Epithelial cell of proximal tubule (primary cell): ENCODE data around the gene SDF4. TPM values are rescaled to one million over a fixed set of nuclear protein-coding genes. Genes with fewer than 3 reads are reported as not detected.

Source experiments
- DNase-seq: peaks from one replicate; pipeline ENCODE4 v3.0.0-alpha.2; 2011; ENCODE audit warnings: low read depth
- H3K4me3 ChIP-seq: 2 replicates; pipeline ENCODE4 v1.5.1; 2011; ENCODE audit warnings: low read depth, mild to moderate bottlenecking, low read length
- total RNA-seq: library from RNA; depleted of rRNA; stranded (reverse); fragments of >200 nt; gene quantifications from 2 replicates; pipeline ENCODE4 v1.2.3, GENCODE V29; 2015
- TF ChIP-seq, protein P1 (sequence below): conservative IDR thresholded peaks from 2 replicates; pipeline ENCODE4 v1.5.1; 2012; ENCODE audit warnings: low read depth, mild to moderate bottlenecking, low read length

SDF4 gene
- total RNA-seq, 1 donor from 2014 or later, result 149 TPM

DNA sequence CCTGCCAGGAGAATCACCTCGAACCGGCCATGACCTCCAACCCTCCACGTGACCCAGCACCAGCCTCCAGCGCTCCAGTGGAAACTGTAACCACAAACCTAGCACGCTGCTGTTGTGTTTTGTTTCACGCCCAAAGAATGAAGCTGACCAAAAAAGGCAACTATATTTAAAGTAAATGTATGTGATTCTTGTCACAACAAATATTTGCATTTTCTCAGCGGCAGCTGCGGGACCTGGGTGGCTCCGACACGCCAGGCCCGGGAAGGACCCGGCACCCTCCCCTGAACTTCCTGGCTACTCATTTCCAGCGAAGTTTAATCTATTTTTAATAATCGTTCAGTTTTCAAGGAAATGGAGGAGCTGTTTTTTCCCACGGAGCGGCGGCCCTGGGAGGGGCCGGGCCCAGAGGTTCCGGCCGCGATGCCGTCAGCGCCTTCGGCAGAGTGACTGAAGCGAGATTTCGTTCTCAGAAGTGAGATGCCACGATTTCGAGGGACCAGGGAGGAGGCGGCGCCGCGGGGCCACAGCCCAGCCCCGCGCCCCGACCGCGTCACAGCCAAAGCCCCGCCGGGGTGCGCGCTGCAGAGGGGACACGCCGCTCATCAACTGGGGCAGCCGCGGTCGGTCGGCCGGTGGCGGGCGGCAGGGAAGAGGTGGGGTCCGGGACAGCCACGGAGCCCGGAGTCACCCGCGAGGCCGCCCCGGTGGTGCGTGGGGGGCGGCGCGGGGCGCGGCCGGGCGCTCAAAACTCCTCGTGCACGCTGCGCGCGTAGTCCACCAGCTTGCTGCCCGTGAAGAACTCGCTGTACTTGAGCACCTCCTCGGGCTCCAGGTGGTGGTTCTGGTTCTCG lies 14.8 kb downstream of the SDF4 start:
- H3K4me3 ChIP-seq, result no peak overlapping the region
- no peak for DNase-seq
- TF ChIP-seq, protein P1, sequence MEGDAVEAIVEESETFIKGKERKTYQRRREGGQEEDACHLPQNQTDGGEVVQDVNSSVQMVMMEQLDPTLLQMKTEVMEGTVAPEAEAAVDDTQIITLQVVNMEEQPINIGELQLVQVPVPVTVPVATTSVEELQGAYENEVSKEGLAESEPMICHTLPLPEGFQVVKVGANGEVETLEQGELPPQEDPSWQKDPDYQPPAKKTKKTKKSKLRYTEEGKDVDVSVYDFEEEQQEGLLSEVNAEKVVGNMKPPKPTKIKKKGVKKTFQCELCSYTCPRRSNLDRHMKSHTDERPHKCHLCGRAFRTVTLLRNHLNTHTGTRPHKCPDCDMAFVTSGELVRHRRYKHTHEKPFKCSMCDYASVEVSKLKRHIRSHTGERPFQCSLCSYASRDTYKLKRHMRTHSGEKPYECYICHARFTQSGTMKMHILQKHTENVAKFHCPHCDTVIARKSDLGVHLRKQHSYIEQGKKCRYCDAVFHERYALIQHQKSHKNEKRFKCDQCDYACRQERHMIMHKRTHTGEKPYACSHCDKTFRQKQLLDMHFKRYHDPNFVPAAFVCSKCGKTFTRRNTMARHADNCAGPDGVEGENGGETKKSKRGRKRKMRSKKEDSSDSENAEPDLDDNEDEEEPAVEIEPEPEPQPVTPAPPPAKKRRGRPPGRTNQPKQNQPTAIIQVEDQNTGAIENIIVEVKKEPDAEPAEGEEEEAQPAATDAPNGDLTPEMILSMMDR, result no peak

DNA sequence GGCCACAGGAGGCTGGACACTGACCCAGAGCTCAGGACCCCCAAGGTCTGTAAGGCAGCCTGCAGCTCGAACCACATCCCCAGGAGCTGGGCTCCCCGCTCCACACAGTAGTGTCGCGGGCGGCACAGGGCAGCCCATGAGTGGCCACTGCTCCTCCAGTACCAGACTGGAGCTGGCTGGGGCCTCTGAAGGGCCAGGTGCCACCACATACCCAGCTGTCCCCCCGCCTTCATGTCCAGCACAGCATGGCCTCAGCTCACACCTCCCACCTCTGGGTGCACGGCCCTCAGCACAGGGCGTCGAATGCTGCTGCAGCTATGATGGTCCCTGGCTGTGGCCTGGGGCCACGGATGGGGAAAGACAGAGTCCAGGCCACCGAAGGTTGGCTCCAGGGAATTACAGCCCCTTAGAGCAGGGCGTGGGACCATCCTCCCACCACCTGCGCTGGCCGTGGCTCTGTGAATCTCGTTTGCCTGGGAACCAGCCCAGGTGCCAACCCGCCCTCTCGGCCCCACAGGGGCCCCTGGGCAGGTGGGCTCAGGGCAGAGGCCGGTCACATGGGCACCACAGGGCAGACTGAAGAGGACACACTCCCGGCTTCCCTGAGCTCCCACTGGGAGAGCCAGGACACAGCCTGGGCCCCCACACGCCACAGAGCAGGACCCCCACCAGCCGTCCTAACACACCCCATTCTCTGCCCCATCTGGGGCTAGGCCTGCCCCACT lies 15.8 kb downstream of the SDF4 start:
- DNase-seq, result no peak
- no peak overlapping the region for H3K4me3 ChIP-seq
- TF ChIP-seq, protein P1, result no peak

DNA sequence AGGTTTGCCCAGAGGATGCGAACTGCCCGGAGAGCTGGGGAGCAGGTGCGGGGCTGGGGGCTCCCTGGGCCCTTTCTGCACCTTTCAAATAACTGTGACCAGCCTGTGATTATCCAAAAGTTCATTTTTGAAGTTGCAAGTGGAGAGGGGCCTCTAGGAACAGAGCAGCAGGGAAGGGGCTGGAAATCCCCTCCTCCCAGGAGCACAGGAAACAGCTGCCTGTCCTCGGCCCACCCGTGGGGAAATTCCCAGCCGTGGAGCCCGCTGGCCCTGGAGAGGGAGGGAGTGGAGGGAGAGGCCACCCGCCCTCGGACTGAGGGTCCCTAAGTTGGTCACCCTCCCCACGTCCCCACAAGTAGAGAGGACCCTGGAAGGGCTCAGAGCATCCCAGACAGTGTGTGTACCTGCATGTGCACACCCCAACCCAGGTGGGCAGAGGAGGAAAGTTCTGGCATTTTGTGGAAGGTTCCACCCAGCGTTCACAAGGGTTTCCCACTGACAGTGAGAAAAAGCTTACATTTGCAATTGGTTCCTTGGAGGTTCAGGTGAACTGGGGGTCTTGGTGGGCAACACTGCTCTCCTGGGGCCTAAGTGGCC lies 16.6 kb downstream of the SDF4 start:
- no peak for DNase-seq
- H3K4me3 ChIP-seq, result no peak overlapping the region
- TF ChIP-seq, protein P1, result no peak

DNA sequence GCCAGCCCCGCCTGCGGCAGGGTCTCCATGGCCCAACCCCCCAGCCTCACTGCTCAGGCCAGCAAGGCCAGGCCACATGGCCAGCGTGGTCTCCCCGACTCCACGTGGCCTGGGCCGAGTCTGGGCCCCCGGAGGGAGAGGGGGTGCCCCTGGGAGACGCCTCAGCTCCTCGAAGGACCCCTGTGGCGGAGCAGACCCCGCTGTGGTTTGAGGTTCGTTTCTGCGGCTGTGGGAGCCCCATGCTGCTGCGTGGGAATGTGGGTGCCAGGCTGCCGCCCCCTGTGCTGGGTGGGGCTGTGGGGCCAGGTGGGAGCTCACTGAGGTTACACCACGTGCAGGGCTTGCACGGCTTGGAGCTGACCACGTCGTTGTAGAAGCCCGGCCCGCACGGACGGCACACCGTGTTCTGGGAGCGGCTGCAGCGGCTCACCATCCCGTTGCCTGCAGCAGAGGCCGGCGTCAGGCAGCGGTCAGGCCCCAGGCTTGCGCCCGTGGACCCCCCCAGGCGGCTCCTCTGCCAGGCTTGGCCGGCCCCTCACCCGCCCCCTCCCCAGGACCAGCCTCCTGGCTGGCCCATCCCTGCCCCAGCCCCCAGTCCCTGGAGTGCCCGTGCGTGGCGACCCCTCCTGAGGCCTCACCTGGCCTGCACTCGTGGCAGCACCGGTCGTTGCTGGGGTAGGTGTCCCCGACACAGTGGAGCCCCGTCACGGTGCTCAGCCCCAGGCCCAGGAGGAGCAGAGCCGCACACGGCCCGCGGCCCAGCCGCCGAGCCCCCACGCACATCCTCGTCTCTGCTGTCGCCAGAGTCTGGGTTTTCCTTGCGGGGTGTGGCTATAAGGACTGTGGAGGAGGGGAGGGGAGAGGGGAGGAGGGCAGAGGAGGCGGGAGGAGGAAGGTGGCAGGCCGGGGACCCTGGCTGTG lies 18.2 kb downstream of the SDF4 start, which contains the start of gene TNFRSF4:
Gene TNFRSF4, minus strand, starts transcription at position 809 of the 921 bp plus-strand sequence. Its CDS starts 26 bp downstream, at position 783.
- no peak for DNase-seq
- no peak within 1 kb of the TSS for H3K4me3 ChIP-seq
- TF ChIP-seq, protein P1, result no peak

DNA sequence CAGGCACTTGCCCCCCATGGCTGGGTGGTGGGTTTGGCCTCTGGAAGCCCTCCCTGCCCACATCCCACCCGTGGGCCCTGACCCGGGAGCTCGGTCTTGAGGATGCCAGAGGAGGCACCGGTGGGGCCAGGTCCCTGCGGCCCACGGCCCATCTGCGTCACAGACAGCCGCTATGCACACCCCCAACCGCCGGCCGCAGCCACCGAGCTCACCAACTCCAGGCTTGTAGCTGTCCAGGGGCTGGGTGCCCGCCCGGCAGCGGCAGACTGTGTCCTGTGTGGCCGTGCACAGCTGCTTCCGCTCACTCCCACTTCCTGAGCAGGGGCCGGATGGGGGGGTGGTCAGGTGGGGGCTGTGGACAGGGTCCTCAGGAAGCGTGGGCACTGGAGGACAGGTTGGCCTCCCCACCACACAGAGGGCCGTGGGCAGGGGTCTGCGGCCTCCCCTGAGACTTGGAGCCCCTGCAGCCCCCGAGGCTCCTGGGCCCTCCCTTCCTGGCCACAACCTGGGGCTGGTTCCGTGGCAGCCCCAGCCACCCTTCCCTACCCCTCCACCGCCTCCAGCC lies 18.9 kb downstream of the SDF4 start:
- TF ChIP-seq, protein P1, result no peak
- H3K4me3 ChIP-seq, result no peak overlapping the region
- DNase-seq, result no peak
